Skeletal muscle satellite cell (primary cell): ENCODE results near the gene PROM1.

Experiments used
- H3K27me3 ChIP-seq: 2 replicates; pipeline ENCODE4 v1.7.0; 2013; ENCODE audit warnings: low read length; ENCODE audit not compliant: control insufficient read depth, insufficient read depth
- H3K36me3 ChIP-seq: 2 replicates; pipeline ENCODE4 v1.7.0; 2013; ENCODE audit warnings: mild to moderate bottlenecking, control low read depth, low read length; ENCODE audit not compliant: insufficient read depth
- H3K4me1 ChIP-seq: 2 replicates; pipeline ENCODE4 v1.7.0; 2013; ENCODE audit warnings: low read length; ENCODE audit not compliant: control insufficient read depth, insufficient read depth
- H3K4me2 ChIP-seq: 2 replicates; pipeline ENCODE4 v1.7.0; 2013; ENCODE audit warnings: mild to moderate bottlenecking, low read length
- H3K4me3 ChIP-seq: 2 replicates; pipeline ENCODE4 v1.7.0; 2013; ENCODE audit warnings: low read length
- H3K9ac ChIP-seq: 2 replicates; pipeline ENCODE4 v1.7.0; 2013; ENCODE audit warnings: mild to moderate bottlenecking, low read depth, low read length, moderate library complexity
- H3K9me3 ChIP-seq: replicated peaks from 2 replicates; pipeline ENCODE4 v1.7.0; 2013; ENCODE audit warnings: mild to moderate bottlenecking, control low read depth, low read length

PROM1 gene

DNA sequence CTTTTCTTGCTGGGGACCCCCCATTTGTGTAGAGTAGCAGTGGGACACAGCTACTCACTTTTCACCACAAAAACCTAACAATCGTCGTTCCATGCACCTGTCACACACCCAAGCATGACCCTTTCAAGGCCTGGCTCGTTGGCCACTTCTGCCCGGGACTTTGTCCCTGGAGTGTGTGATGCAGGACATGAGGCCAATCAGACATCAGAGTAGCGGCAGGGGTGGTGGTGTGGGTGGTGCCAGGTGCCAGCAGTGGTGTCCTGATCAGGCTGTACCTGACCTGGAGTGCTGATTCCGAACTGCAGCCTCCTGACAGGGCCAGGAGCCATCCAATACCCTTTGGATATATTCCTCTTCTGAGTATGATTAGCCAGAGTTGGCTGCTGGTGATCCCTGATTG, 23.1 kb upstream of the PROM1 start:
- H3K4me1 ChIP-seq: no peaks in the 10 kb centered on the region
- H3K4me3 ChIP-seq: no peak overlapping the region
- no peak overlapping the region for H3K4me2 ChIP-seq
- H3K9me3 ChIP-seq: no peaks in the 10 kb centered on the region
- H3K9ac ChIP-seq: no peak overlapping the region
- no peaks in the 10 kb centered on the region for H3K36me3 ChIP-seq
- H3K27me3 ChIP-seq: peaks cover 21% of the 10 kb centered on the region

DNA sequence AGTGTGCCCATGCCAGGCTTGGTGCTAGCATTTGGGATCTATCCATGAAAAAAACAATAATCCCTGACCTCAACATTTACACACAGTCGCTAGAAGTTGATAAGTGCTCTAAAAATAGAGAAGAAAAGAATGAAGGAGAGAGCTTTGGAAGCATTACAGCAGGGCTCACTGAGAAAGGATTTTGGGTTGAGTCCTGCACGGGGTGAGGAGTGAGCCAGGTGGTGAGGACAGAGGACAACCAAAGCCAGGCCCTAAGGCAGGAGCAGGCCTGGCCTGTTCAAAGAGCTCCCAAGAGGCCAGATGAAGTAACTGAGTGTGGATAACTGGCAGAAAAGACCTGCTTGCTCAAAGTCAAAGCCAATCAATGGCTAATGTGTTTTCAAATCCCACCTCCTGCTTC, 20.7 kb upstream of the PROM1 start:
- peaks cover 24% of the 10 kb centered on the region for H3K27me3 ChIP-seq
- H3K9ac ChIP-seq: no peak overlapping the region
- H3K4me2 ChIP-seq: no peak overlapping the region
- no peaks in the 10 kb centered on the region for H3K9me3 ChIP-seq
- no peak overlapping the region for H3K4me3 ChIP-seq
- H3K4me1 ChIP-seq: no peaks in the 10 kb centered on the region
- H3K36me3 ChIP-seq: no peaks in the 10 kb centered on the region

GRCh38 chr4:16102356-16102755, 18.5 kb upstream of the PROM1 start:
- H3K9ac ChIP-seq: no peak overlapping the region

GRCh38 chr4:16100833-16101232, 17.0 kb upstream of the PROM1 start:
- Histone ChIP-seq H3K4me1 (no peaks in the 10 kb centered on the region), H3K27me3 (peaks cover 36% of the 10 kb centered on the region), H3K9me3 (no peaks in the 10 kb centered on the region), H3K4me2 (no peak overlapping the region), H3K36me3 (no peaks in the 10 kb centered on the region), H3K4me3 (no peak overlapping the region), H3K9ac (no peak overlapping the region)

More at GRCh38 chr4:16102356-16102755, 18.5 kb upstream of the PROM1 start:
- Histone ChIP-seq H3K4me3 (no peak overlapping the region), H3K36me3 (no peaks in the 10 kb centered on the region), H3K4me1 (no peaks in the 10 kb centered on the region), H3K9me3 (no peaks in the 10 kb centered on the region), H3K4me2 (no peak overlapping the region), H3K27me3 (peaks cover 33% of the 10 kb centered on the region)

DNA sequence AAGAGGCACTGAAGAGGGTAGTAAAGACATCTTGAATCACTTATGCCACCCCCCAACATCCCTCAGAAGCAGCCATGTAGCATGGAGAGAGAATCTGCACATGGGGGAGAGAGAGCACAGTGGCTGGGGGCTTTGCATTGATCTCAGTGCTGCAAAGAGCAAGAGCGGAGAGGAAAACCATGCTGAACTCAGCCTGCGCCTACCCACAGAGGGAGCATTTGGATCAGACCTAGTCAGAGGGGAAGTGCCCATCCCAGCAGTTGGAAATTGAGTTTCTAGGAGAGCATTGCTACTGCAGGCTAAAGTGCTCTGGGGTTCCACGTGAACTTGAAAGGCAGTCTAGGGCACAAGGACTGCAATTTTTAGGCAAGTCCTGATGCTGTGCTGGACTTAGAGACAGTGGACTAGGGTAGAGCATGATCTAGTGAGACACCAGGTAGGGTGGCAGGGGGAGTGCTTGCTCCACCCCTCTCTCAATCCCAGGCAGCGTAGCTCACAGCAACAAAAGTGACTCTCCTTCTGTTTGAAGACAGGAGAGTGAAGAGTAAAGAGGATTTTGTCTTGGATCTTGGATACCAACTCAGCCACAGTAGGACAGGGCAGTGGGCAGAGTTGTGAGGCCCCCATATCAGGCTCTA, 9.0 kb upstream of the PROM1 start:
- Histone ChIP-seq H3K4me1 (no peaks in the 10 kb centered on the region), H3K4me2 (no peak overlapping the region), H3K36me3 (no peaks in the 10 kb centered on the region), H3K27me3 (peaks cover 15% of the 10 kb centered on the region), H3K9ac (no peak overlapping the region), H3K9me3 (no peaks in the 10 kb centered on the region), H3K4me3 (no peak overlapping the region)

DNA sequence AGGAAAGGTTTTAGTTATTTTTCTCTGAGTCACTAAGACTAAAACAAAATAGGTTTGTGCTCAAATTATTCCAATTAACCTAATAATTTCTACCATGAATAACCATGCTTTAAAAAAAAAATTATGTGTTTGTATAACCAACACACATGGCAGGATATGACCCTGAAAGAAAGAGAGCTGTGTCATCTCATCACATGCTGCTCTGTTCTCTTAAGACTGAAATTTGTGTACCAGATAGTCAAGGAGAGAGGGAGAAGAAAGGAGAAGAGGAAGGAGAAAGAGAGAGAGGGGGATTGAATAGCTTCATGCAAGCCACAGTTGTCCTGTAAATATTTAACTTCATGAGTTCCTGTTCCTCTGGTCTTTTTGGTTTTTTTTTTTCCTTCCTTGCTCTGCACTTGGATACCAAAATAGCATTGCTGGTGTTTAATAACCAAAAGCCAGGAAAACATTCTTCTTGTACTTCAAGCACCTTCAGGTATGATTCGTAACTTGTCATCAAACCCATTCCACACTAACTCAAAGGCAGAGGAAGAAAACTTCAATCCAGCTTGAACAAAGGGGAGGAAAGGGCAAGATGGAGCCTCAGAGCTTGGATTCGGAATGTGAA, 6.4 kb upstream of the PROM1 start:
- peaks cover 30% of the 10 kb centered on the region for H3K27me3 ChIP-seq
- no peaks in the 10 kb centered on the region for H3K36me3 ChIP-seq
- no peak overlapping the region for H3K4me3 ChIP-seq
- no peaks in the 10 kb centered on the region for H3K4me1 ChIP-seq
- no peak overlapping the region for H3K4me2 ChIP-seq
- no peak overlapping the region for H3K9ac ChIP-seq
- no peaks in the 10 kb centered on the region for H3K9me3 ChIP-seq

DNA sequence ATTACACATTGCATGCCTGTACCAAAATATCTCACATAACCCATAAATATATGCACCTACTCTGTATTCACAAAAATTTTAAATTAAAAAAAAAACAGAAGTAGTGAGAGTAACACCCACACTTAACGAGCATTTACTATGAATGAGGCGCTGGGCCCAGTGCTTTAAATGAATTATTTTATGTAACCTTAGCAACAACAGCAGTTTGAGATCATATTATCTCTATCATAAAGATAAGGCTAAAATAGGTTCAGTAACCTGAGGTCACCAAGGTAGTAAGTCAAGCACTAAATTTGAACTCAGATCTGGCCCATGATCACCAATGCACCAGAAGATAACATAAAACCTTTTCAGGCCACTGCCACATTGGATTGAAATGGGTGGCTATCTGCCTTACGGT, 5.3 kb upstream of the PROM1 start:
- Histone ChIP-seq H3K4me1 (no peaks in the 10 kb centered on the region), H3K9ac (no peak overlapping the region), H3K27me3 (peaks cover 40% of the 10 kb centered on the region), H3K4me3 (no peak overlapping the region), H3K9me3 (no peaks in the 10 kb centered on the region), H3K4me2 (no peak overlapping the region), H3K36me3 (no peaks in the 10 kb centered on the region)

- Histone ChIP-seq H3K36me3 (no peaks in the 10 kb centered on the region), H3K4me1 (no peaks in the 10 kb centered on the region), H3K27me3 (peaks cover 44% of the 10 kb centered on the region), H3K4me3 (no peak overlapping the region), H3K9me3 (no peaks in the 10 kb centered on the region), H3K4me2 (no peak overlapping the region), H3K9ac (no peak overlapping the region)
These were observed 4.8 kb upstream of the PROM1 start for GRCh38 chr4:16088601-16089000.

GRCh38 chr4:16085822-16086221, 2.0 kb upstream of the PROM1 start:
- Histone ChIP-seq H3K4me2 (no peak overlapping the region), H3K9me3 (no peaks in the 10 kb centered on the region), H3K4me3 (no peak overlapping the region), H3K27me3 (peaks cover 66% of the 10 kb centered on the region), H3K4me1 (peaks cover 9% of the 10 kb centered on the region), H3K36me3 (no peaks in the 10 kb centered on the region), H3K9ac (no peak overlapping the region)

GRCh38 chr4:16082426-16083240, 1.2 kb downstream of the PROM1 start:
- H3K27me3 ChIP-seq: peaks cover 74% of the 10 kb centered on the region
- H3K4me1 ChIP-seq: peaks cover 9% of the 10 kb centered on the region
- H3K9me3 ChIP-seq: no peaks in the 10 kb centered on the region
- no peak overlapping the region for H3K9ac ChIP-seq
- H3K4me3 ChIP-seq: peak overlapping the region; percentile 54
- peak overlapping the region; percentile 63 for H3K4me2 ChIP-seq
- H3K36me3 ChIP-seq: no peaks in the 10 kb centered on the region

- peaks cover 74% of the 10 kb centered on the region for H3K27me3 ChIP-seq
These were observed 1.8 kb downstream of the PROM1 start for GRCh38 chr4:16082041-16082425.

More at GRCh38 chr4:16082041-16082425, 1.8 kb downstream of the PROM1 start:
- Histone ChIP-seq H3K9ac (no peak overlapping the region), H3K36me3 (no peaks in the 10 kb centered on the region), H3K4me1 (peaks cover 9% of the 10 kb centered on the region), H3K4me3 (no peak overlapping the region), H3K4me2 (peak overlapping the region; percentile 63), H3K9me3 (no peaks in the 10 kb centered on the region)
